ENCODE measurements around the gene ADPRHL1. TPM values are rescaled to one million over a fixed set of nuclear protein-coding genes. Genes with fewer than 3 reads are reported as not detected.

Gene ADPRHL1
- 0.62 TPM for total RNA-seq

DNA sequence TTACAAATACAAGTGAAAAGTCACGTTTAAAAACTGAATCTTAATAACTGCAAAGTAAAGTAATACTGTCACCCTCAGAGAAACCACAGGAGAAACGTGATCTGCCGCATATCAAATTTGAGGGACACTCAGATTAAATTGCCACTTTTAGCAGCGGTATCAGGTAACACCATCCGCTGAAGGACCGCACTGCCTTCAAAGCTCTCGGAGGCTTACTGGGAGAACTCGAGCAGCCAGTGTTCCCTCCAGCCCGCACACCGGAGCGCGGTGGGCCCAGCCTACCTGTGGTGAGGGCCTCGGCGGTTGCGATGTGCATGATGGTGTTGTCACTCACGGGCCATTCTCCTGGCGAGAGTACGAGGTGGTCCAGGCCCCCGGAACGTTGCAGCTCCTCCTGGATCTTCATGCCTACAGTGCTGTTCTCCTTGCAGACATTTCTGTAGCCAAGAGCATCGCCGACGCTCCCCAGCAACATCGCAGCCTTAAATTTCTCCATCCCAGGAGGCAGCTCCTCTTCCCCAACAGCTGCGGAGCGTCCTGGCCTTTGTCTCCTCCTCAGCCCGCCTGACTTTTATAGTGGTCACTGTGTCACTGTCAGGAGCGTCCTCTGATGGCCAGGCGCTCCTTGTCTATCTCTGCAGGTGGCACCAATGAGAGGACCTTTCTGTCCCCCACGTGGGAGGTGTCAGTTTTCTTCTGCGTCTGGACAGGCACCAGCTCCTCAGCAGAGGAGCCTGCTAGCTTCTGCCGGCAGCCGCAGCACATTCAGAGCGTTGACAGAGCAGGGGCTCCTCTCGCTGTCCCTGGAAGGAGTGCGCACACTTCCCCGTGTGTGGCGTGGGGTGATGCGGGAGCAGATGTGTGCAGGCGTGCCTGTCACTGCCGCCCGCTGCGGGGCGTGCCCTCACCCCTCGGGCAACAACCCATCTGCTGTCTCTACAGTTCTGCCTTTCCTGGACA is at the start of gene ADPRHL1:
Gene ADPRHL1, minus strand, starts transcription at position 547 of the 960 bp plus-strand sequence. Its CDS starts 51 bp downstream, at position 496.
- no peak for DNase-seq

DNA sequence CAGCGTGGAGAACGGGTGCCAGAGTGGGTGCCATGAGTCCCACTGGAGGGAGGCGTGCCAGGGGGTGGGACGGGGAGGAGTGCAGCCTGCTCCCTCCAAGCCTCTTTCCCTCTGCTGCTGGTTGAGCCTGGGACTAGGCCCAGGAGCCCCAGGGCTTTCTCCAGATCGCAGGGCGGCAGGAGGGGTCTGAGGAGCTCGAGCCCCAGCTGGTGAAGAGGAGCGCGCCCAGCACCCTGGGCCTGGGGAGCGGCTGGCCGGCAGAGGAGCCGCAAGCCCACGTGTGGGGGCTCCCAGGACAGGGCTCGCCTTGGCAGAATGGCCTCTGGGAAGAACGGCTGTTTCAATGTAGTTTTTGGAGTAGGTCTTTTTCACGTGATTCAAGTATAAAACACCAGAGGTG is 49.4 kb upstream of the ADPRHL1 start:
- no peak for DNase-seq

DNA sequence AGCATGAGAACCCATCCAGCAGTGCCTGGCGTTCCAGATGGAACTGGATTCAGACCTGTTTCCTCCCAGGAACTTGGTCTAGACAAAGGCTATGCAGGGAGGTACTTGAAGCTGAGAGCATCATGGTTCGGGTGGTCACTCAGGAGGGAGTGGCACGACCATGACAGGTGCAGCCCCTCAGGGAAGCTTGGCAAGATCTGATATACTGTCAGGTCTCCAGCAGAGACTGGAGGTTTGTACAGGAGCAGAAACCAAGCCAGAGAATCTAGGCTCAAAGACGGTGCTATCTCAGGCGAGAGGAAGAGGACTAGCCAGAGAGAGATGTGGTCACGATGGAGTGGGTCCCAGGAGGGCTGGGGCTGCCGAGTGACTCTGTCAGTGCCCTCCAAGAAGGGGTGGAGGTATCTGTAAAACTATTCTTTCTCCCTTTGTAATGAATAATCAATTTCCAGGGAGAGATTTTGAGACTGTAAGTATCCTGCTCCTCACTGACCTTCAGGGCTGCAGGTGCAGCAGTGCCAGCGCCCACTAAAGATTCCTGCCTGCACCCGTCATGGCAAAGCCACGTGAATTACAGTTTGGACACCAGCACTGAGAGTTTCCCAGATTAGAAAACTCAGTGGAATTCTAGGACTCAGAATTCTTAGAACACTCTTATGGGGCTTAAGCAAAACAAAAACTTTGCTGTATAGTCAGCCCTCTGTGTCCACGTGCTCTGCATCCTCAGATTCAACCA is 47.4 kb upstream of the ADPRHL1 start:
- DNase-seq: no peak

DNA sequence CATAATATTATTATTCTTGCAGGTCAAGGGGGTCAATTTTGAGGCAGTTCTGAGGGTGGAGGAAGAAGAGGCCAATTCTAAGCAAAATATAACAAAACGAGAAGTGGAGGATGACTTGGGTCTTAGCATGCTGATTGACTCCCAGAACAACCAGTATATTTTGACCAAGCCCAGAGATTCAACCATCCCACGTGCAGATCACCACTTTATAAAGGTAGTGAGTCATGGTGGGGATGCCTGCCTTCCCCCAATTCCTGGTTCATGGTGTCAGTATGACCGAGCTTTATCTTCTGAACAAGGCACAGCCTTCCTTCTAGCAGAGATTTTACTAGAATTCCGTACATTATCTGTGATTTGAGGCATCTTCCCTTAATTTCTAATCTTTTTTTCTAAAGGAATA is 46.6 kb upstream of the ADPRHL1 start:
- DNase-seq: no peak

DNA sequence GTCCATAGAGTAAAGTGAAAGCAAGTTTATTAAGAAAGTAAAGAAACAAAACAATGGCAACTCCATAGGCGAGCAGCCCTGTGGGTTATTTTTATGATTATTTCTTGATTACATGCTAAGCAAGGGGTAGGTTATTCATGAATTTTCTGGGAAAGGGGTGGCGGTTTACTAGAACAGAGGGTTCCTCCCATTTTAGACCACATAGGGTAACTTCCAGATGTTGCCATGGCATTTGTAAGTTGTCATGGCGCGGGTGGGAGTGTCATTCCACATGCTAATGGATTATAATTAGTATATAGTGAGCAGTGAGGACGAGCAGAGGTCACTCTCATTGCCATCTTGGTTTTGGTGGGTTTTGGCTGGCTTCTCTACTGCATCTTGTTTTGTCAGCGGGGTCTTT is 45.6 kb upstream of the ADPRHL1 start:
- DNase-seq: no peak

DNA sequence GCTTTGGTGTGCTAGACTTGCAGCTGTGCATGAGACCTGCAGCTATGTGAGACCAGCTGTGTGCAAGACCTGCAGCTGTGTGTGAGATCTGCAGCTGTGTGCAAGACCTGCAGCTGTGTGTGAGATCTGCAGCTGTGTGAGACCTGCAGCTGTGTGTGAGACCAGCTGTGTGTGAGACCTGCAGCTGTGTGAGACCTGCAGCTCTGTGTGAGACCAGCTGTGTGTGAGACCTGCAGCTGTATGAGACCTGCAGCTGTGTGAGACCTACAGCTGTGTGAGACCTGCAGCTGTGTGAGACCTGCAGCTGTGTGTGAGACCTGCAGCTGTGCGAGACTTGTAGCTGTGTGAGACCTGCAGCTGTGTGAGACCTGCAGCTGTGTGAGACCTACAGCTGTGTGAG is 43.9 kb upstream of the ADPRHL1 start:
- no peak for DNase-seq

DNA sequence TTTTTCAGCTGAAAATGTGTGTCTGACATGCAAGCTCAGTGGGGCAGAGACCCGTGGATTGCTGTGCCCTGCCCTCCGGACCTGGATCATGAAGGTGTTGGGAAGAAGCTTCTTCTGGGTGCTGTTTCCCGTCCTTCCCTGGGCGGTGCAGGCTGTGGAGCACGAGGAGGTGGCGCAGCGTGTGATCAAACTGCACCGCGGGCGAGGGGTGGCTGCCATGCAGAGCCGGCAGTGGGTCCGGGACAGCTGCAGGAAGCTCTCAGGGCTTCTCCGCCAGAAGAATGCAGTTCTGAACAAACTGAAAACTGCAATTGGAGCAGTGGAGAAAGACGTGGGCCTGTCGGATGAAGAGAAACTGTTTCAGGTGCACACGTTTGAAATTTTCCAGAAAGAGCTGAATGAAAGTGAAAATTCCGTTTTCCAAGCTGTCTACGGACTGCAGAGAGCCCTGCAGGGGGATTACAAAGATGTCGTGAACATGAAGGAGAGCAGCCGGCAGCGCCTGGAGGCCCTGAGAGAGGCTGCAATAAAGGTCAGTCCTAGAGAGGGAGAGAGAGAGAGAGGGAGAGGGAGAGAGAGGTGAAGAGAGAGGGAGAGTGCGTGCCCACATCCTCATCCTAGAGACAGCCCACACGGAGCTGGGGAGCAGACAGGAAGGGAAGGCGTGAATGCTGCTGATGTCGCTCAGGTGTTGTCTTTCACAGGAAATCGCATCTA is 42.4 kb upstream of the ADPRHL1 start:
- DNase-seq: no peak

DNA sequence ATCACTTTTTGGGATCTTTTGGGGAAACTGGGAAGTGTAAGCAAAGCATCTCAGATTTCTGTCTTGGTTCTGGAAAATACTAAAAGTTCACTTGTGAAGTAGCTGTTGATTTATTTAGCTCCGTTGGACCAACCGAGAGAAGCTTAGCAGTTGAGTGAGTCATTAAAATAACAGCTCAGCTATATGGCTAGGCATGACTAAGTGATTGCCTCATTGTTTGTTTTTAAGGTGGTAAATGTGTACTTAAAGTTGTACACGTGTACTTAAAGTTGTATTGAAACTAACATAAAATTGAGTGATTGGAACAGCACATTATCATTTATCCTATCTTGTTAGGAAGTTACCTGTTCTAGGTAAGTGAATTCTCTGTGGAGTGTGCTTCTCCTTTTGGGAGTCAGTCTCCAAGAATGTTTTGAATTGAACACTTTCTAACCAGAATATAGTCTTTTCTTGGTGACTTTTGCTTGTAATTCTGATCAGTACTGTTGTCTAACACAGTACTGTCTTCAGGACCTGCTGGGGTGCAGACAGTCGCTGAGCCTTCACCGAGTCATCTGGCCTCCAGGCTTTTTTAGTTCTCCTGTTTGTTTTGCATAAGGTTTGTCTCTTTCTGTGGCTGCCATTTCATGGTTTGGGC is 40.1 kb upstream of the ADPRHL1 start:
- DNase-seq: no peak

DNA sequence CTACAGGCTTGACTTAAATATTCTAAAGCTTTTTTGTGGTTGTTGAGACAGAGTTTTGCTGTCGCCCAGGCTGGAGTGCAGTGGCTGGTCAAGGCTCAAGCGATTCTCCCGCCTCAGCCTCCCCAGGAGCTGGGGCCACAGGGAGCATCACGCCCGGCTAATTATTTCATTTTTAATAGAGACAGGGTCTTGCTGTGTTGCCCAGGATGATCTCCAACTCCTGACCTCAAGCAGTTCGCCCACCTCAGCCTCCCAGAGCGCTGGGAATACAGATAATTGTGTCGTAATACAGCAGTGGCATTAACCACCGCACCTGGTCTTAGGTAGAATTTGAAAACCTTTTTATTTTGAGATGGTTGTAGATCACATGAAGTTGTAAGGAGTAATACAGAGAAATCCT is 38.7 kb upstream of the ADPRHL1 start:
- no peak for DNase-seq

DNA sequence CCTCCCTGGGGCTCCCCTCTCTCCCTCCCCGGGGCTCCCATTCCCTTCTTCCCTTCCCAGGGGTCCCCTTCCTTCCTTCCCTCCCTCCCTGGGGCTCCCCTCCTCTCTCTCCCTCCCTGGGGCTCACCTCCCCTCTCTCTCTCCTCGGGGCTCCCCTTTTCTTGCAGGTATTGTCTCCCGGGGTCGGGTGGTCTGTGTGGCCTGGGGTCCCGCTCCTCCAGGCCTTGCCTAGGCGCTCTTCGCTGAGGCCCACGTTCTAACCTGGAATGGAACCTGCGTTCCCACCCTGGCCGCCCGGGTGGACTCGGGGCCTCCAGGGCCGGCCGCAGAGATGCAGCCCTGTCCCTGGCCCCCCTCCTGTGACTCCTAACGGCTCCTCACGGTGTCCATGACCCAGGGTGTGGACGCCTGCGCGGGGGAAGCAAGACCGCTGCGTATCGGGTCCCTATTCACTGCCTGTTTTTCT is 38.2 kb upstream of the ADPRHL1 start:
- DNase-seq: no peak

DNA sequence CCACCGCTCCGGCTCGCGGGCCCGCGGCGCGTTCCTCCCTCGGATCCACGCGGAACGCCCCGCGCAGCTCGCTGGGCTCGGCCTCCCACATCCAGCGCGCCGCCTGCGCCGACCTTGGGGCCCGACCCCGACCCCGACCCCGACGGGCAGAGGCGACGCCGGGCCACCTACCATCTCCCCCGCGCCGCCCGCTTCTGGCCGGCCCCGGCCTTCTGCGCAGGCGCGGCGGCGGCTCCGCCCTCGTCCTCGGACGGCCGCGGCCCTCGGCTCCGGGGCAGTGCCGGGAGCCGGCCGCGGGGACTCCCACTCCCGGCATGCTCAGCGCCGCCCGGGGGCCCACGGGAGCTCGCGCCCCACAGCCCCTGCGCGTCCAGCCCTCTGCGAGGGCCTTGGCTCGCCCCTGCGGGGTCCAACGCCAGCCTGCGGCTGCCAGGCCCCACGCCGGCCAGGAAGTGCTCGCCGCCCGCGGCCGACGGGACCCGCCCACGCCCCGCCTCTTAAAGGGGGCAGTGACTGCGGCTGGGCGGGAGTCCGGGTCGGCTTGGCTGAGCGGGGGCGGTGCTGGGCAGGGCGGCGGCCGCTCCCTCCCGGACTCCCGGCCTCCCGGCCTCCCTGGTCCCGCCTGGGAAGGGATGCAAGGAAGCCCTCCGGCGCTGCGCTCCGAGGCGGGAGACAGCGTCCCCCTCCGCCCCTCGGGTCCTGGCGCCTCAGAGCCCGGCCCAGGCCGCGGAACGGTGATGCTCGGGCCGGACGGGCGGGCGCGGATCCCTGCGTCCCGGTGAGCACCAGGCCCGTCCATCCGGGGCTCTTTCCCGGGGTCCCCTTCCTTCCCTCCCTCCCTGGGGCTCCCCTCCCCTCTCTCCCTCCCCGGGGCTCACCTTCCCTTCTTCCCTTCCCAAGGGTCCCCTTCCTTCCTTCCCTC is 37.5 kb upstream of the ADPRHL1 start, which contains the start of gene DCUN1D2:
Gene DCUN1D2, minus strand, starts transcription at position 216 of the 922 bp plus-strand sequence. Its CDS starts 42 bp downstream, at position 174.
- DNase-seq: peak; percentile 91

DNA sequence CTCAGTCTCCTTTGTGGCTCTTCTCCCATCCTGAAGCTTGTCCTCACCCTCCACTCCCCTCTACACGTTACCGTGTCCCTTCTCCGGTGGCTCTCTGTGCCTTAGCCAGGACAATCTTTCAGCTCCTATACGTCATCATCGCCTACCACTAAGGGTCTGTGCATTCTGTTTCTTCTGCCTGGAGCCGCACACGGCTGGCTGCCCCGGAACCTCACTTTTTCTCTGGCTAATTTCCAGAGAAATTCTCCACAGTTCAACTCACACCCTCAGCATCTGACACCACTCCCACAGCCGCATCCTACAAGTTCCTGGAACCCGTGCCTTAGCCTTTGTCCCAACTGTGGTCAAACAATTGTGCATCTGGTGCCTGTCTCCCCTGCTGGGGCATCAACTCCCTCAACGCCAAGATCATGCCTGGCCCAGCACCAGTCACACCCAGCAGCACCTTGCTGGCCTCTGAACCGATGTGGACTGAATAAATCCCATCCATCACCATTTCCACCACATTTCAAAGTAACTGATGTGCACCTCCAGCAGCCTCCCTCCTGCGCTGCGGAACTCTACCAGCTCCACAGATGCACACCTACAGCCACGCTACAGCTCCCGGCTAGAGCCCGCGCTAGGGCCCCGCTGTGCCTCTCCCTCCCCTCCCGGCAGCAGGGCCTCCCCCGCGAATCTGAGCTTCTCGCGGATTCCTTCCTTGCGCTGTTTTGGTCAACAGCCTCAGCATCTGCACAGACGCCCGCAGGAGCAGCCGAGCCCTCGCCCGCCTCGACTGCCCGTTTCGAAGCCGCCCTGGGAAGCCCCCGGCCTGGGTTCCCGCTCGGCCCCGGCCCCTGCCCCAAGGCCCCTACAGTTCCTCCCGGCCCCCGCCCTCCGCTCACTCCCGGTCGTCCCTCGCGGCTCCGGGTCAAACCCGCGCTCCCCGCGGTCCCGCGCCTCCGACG is 36.5 kb upstream of the ADPRHL1 start:
- no peak for DNase-seq

DNA sequence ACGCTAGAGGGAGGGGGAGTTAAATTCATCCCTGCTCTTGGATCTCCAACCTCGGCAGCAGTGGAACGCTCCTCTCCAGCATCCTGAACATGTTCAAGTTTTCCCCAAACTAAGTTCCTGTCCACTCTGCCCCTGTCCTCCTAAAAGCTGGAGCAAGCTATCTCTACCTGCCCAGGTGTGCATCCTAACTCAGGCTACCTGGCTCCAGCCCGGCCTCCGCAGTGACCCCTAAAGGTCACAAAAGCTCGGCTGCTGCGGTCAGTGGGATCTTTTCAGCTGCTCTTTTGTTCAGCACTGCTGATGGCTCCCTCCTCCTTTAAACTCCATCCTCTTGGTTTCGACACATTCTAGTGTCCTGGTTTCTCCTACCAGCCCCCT is 35.9 kb upstream of the ADPRHL1 start:
- DNase-seq: no peak

DNA sequence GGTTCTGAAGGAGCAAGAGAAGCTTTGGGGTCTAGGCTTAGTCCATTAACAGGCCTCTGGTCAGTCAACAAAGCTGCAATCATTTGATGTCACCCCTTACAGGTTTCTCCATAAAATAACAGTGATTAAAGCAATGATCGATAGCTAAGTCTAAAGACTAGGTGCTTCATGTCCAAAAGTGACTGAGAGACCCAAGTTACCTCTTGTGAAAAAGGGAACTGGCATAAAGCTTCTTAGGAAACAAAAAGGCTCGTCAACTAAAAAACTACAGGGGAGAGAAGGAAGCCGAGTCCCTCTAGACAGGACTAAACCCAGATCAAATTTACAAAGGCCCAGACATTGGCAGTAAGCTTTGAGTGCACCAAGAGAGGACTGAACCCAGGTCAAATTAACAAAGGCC is 35.0 kb upstream of the ADPRHL1 start:
- no peak for DNase-seq

DNA sequence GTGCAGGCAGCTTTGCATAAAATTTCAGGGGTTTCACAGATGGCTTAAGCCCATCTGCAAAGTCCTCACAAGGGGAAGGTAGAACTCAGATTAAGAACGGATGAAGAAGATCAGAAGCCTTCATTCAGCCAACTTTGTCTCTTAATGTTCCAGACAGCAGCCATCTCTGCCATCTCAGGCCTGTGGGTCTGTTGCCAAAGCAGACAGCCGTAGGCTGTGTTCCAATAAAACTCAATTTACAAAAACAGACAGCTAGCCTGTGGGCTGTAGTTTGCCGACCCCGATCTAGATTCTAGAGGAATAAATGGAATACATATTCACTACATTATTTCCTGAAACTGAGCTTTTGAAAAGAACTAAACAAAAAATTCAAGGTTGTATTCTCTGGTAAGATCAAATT is 33.4 kb upstream of the ADPRHL1 start:
- DNase-seq: no peak

DNA sequence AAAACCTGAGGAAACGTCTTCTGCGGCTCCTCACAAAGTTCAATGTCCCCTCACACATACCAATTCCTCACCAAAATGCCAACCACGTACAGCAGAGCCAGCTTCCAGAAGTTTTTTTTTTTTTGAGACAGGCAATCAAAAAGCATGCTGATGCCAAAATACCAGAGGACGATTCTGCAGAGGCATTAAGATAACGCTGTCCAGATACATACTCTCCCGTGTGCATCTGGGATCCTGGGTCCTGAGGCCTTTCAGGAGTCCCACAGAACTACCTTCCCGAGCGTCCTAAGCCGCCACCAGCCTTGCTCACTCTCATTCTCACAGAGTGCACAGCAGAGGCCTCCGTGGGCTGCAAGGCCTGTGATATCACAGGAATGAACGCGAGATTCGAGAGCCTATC is 32.3 kb upstream of the ADPRHL1 start:
- DNase-seq: no peak

DNA sequence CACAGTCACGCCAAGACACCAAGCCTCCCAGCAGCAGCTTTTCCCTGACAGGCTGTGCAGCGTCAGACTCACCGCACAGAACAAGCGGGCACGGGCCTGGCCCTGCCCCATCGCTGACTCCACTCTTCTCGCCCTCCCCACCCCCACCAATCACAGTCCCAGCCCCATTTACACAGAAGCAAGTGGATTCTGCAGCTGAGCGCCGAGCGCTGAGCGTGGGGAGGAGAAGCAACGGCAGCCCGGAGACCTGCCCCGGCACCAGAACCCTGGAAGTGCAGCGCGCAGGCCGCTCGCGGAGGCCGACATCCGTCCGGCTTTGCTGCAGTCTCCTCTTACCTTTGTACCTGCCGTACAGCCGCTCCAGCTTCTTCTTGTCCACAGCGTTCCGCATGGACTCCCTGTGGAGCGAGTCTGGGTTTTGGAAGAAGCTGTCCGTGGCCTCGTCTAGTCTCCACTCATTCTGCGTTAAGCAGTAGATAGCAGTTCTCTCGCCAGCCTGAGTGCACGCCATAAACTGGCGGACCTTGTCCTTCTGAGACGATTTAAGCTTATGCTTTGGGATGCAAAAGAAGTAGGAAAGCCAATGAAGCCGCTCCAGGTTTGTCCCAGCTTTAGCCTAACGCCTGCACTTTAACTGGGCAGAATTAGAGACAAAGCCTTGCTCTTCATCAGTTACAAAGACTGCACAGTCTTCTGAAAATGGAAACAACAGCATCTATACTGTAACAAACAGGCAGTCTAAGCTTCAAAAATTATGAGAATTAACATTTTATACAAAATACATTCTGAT is 30.4 kb upstream of the ADPRHL1 start:
- DNase-seq: no peak

DNA sequence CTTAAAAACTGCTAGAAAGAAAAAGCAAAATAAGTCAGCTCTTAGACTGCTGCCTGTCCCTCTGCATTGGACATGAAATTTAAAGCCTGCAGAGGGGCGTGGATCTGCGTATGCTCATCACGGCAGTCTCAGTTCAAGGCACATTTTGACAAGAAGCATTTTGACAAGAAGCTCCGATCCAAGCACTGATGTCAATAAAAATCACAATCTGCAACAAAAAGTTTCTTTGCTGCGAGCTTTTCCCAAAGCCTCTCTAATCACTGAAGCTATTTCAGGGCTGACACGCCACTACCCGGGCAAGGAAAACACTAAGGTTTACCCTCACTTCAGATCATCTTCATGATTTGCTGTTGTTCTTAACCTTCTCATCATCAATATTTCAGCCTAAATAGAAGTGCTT is 29.8 kb upstream of the ADPRHL1 start:
- DNase-seq: no peak

DNA sequence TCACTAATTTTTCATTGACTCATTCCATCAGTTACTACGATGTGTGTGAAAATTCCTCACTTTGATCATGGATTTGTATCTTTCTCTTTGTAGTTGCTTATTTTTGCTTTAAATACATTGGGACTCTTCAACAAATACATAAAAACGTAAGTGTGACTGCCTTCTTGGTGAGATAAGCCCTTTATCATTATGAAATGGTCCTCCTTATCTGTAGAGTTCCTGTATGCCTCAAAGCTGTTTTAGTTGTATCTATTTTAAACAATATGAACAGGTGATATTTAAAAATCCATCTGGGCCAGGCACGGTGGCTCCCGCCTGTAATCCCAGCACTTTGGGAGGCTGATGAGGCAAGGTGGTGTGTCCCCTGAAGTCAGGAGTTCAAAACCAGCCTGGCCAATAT is 25.9 kb upstream of the ADPRHL1 start:
- no peak for DNase-seq

Data from occipital lobe (tissue), 2 donors.